GM19035 (cell line): Measurements from ENCODE around the gene LTBR.

Experiments
- ATAC-seq: cut with Tn5 transposase; IDR thresholded peaks from one replicate; pipeline ENCODE4 v1.9.1; 2021; ENCODE audit not compliant: unreplicated experiment

Gene LTBR

DNA sequence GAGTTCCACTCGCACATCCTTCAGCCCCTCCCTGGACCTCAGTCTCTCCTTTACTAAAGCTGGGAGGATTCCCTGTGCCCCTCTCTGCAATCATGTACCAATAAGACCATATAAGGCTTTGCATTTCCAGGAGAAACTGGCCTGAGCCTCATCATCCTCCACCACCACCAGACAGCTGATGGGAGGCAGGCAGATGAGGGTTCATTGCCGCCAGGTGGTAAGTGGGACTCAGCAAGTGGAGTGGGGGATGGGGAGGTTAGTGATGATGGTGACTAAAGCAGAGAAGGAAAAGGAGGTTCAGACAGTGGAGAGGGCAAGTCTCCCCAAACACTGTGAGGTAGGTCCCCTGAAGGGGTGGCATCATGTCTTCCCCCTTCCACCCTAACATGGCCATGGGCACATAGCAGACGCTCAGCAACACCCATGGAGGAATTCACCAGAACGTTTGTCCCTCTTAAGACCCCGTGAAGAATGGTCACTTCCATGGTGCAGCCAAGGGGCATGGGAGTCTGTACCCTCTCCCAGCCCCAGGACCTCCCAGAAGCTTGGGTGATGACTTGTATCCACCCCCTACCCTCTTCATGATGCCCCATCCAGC is 37.6 kb upstream of the LTBR start:
- no peak for ATAC-seq

DNA sequence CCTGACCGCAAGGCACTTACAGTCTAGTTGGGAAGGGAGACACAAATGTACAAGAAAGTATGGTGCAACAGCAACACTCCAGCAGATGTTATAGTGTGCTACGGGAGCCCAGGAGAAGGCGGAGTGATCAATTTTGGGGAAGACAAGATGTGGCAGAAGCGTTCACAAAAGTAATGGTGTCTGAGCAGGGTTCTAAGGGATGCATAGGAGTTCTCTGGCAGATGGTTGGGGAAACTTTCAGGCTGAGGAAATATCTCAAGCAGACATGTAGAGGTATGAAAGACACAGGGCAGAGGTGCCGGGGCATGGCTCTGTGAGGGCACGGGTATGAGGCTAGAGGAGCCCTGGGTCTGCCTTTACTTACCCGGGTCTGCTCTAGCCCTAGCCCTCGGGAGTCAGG is 37.0 kb upstream of the LTBR start:
- ATAC-seq = no peak

DNA sequence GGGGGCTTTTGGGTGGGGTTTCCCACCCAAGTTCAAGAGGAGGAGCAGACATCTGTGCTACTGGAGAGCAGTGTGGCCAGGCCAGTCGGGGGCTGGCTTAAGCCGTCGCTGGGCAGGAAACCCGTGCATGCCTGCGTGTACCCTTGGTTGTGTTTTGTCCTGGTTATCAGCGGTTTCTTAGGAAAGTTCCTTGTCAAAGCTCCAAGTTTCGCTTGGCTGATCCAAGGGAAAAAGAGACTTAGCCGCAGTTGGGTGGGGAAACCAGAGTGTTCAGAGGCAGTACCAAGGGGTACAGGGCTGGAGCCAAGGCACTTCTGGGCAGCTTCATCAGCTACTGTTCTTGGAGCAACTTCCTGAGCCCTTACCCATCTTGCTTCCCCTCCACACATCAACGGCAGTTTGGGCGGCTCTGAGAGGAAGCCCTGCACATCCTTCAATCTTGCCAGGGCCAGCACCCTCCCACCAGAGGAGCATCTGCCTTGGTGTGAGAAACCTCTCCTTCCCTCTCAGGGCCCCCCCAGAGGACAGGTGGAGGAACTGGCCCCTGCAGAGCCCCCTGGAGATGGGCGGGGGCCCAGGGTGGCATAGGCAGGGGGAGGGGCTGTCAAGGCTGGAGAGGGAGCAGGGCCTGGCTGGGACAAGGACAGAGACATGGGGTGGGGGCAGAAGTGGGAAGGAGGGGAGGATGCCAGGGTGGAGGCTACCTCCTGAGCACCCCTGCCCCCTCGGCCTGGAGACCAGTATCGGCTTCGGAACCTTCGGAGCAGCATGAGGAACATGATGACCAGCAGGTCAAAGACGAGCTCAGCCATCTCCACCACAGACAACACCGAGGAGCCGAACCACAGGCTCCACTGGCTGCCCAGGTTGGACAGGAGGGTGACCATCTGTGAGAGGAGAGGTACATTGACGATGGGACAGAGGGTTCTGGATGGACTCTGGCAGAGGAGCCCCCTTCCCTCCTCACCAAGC is 36.3 kb upstream of the LTBR start:
- no peak for ATAC-seq

DNA sequence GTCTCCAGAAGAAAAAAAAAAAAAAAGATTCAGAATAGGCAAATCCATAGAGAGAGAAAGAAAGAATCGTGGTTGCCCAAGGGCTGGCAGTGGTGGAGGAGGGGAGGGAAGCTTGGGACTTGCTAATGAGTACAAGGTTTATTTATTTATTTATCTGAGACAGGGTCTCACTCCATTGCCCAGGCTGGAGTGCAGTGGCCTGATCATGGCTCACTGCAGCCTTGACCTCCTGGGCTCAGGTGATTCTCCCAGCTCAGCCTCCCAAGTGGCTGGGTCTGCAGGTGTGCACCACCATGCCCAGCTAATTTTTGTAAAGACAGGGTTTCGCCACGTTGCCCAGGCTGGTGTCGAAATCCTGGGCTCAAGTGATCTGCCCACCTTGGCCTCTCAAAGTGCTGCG is 32.3 kb upstream of the LTBR start:
- ATAC-seq = no peak

DNA sequence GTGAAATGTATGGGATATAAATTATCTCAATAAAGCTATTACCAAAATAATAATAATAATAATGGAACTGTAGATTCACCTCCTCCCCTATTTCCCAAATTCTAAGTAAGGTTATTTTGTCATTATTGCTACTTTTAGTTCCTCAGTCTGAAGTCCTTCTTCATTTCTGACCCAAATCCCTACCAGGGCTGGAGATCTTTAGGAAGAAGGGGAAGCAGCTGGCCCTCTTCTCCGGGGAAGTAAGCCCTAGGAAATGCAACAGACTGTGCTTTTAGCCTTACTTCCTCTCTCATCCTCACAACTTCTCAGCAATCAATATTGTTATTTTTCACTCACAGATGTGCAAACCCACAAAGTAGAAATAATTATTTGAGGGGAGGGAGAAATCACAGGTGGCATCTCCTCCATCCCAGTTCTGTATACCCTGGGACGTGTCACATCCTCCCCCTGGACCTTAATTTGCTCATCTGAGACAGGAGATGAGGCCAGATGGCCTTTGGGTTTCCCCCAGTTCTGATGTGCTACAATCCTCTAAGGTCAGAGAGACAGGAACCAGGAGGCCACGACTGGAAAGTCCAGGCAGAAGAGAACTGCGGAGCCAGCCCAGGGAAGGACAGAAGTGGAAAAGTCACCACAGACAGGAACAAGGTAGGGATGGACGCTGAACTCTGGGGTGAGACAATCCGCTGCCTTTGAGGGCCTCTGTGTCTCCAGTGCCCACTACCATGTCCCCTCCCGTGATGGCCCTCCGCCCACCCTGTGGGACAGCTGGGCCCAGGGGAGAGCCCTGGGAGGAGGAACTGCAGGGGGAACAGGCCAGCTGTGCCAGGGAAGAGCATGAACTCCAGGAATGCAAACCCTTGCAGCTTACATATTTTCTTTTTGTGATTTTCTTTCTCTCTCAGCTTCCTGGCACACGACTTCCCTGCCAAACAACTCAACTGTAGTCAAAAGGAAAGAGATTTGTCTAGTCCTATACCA is 31.5 kb upstream of the LTBR start:
- ATAC-seq = no peak

DNA sequence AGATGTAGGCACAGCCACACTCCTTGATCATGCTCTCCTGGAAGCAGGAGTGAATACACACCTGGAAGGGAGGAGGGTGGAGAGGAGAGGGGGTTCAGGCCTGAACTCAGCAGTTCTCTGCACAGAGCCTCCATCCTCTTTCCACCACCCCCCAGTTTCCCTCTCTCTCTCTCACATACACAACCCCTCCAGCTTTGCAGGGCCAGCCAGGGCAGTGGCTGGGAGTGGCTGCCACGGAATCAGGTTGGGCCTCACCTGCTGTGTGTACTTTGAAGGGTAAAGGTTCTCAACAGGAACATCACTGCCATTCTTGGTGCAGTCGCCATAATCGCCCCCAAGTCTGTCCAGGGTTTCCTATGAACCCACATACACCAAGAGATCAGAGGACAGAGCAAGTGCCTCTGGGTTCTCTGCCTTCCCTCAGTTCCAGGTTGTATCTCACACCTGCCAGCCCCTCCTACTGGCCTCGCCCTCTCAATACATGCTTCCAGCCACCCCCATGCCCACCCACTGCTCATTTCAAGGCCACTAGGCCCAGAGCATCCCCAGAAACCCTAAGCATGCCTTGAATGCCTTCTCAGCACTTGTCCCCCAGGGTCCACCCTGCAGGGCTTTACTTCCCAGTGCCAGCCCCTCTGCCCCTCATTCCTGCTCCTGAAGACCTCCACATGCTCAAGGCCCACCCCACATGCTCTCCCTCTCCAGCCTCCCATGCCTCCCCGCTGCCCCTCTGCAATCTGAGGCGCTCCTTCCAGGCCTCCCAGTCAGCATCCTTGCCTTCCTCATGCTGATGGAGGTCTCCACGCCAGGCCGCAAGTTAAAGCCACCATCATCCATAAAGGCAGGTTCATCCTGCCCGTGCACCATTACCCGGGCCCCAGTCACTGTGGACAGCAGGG is 29.2 kb upstream of the LTBR start:
- no peak for ATAC-seq

DNA sequence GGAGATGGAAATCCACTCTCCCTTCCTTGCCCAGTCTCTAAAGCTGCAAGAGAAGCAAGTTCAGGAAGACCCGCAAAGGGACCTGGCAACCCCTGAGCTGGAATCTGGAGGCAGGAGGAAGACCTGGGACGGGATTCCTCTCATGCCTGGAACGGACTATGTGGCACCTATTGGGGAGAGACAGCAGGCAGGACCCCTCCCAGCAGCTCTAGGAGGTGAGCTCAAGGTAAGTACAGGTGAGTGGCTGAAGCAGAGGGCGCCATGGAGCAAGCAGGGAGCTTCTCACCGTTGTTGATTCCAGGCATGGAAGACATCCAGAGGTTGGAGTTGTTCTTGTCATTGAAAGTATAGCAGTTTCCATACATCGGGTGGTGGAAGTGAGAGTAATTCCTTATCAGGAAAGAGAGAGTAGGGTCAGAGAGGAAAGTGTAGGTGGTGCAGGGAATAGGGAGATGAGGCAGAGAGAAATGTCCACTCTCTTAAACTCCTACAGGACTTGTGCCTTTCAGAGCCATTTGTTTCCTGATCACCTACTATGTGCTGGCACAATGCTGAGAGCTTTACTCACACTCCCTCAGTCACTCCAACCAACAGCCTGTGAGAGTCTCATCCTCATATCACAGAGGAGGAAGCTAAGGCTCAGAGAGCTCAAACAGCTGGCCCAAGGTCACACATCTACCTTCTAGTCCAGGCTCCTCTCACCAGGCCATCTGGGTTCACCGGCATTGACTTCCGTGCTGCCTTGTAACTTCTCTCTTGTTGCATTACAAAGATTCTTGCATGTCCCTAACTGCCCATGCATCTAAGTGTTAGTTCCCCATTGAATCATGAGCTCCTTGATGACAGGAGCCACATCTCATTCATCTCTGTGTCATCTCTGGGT is 28.2 kb upstream of the LTBR start:
- ATAC-seq = no peak

DNA sequence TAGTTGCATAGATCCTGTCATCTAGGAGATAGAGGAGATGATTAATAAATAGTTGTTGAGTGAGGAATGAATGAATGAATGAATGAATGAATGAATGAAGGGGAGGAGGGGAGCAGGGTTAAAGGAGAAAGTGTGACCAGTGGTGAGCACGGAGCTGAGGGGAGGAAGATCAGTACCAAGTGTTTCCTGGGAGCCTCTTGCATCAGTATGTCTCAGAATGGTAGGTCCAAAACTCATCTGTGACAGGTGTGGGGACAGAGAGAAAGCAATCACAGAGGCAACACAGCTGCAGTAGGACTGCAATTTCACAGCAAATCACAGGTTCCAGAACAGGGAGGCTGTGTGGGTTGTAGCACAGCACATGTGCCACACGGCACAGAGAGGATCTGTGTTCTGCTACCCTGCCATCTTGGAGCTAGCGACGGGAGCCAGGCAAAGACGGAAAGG is 27.6 kb upstream of the LTBR start:
- ATAC-seq = no peak

DNA sequence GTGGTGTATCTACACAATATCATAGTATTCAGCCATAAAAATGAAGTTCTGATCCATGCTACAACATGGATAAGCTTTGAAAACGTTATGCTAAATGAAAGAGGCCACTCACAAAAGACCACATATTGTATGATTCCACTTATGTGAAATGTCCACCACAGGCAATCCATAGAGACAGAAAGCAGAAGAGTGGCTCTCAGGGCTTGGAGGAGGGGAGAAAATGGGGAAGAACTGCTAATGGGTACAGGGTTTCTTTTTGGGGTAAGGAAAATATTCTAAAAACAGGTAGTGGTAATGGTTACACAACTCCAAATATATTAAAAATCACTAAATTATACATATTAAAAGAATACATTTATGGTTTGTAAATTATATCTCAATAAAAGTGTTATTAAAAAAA is 25.1 kb upstream of the LTBR start:
- ATAC-seq = no peak

DNA sequence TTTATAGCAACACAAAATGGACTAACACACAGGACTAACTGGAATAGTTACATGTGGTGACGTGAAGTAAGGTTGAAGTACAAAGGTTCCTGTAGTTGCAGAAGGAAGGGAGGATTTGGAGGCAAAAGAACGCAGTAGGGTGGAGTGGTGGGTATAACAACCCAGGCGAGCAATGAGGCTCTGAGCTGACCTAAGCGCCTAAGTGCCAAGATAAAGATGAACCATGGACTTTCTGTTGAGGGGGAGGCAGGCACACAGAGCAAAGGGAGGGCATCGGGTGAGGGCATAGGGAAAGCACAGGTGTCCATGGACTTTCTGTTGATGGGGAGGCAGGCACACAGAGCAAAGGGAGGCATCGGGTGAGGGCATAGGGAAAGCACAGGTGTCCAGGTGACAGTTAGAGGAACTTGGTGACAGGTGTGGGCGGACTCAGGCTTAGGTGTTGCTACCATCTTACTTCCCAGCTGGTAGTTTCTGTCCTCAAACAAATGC is 23.8 kb upstream of the LTBR start:
- no peak for ATAC-seq

DNA sequence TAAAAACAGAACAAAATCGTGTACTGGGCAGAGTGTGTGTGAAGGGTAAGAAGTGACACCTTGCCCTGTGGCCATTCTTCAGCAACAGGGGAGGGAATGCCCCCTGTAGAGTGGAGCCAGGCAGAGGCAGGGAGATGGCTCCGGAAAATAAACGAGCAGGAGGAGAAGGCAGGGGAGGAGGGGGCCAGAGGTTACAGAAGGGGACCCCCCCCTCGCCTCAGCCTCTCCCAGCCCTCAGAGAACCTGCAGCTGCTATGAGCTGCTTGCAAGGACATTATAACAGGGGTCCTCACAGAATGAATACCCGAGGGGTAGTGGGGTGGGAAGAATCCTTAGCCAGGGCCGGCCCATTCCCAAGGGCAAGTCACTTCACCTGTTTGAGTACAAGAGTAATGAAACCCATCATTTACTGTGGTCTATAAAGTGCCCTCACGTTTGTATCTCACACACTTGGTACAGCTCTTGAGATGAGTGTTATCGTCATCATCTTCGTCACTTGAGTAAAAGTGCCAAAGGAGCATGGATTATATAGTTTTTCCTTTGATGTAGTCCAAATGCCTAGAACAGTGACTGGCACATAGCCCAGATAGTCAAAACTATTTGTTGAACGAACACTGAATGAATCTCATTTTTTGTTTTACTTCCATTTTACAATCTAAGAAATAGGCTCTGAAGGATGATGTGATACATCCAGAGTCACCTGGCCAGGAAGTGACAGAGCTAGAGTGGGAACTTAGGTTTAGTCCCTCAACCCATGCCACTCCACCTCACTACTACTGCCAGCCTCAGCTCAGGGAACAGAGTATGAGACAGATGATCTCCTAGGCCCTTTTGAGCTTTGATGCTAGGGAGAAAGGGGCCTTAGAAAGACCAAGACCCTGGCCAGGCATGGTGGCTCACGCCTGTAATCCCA is 23.1 kb upstream of the LTBR start:
- no peak for ATAC-seq

DNA sequence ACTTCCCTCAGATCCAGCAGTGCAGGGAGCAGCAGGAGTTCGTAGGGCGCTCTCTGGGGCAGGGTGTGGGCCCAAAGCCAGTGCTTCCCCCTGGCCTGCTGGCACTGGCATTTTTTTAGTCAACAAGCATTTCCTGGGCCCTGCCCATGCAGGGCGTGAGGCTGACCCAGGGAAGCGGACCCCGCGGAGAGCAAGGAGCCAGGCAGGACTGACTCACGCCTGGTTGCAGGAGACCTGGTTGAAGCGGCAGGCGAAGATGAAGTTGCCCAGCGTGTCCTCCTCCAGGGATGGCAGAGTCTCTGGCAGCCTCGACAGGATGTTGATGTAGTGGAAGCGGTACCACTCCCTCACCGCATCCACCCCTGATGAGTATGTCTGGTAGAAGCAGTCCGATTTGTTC is 22.1 kb upstream of the LTBR start:
- no peak for ATAC-seq

DNA sequence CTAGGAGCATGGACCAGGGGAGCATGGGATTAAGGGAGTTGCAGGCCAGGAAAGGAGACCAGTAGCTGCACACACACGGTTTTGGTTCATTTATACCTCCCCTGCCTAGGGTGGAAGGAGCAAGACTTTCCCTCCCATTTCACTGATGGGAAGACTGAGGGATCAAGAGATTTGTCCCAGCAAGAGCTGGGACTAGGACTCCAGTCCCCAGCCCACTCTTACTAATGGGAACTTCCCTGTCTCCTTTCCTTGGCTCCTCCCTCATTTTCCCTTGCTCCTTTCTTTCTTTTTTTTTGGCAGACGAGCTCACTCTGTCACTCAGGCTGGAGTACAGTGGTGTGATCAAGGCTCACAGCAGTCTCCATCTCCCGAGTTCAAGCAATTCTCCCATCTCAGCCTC is 21.6 kb upstream of the LTBR start:
- no peak for ATAC-seq

DNA sequence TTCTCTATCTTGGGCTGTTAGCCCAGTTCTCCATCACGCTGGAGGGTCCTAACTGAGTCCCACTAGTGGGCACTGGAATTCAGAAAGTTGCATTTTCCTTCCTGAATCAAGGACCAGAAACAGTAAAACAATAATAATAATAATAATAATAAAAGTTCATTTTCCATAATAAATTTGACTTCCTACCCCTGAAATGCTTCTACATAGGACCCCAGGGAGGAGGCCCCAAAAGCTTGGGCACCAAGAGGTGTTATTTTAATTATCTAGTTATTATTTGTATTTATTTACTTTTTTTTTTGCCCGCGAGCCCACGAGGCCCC is 21.0 kb upstream of the LTBR start:
- no peak for ATAC-seq

DNA sequence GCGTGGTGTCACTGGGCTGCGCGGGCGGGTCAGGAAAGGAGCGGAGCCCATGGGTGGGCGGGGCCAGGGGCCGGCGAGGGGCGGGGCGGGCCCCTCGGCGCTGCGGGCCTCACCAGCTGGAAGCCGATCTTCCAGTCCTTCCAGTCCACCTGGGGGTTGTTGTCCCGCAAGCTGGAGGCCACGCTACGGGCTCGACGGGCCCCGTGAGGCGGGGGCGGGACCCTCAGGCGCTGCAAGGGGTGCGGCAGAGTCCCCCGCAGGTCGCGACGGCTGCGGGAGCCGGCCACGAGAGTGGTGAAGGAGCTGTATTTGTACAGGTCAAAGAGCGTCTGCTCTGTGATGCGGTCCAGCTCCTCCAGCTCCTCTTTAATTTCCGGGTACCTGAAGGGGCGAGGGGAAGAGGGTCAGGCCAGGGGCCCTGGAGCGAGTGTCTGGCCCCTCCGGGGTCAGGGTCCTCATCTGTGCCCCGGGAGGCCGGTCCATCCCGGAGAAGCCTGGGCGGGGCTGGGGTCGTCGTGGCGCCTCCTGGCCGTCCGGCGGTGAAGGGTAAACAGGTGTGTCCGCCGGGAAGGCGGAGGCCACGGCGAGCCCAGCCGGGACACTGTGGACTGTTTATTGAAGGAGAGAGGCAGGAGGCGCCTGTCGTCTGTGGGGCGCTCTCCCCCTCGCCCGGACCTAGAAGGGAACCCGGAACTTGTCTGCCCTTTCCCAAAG is 20.5 kb upstream of the LTBR start:
- no peak for ATAC-seq

DNA sequence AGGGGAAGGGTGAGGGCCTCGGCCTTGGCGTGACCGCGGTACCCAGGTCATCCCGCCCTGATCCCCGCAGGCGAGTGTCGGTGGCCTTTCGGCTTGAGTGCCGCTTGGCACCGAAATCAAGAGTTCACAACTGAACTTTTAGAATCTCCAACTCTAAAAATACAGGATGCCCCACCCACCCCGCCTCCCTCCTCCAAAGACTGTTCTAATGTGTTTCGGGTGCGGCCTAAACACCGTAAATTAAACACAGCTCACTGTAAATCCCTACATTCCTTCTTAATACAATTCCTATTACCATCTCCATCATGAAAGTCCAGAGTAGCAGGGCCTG is 20.0 kb upstream of the LTBR start:
- no peak for ATAC-seq

DNA sequence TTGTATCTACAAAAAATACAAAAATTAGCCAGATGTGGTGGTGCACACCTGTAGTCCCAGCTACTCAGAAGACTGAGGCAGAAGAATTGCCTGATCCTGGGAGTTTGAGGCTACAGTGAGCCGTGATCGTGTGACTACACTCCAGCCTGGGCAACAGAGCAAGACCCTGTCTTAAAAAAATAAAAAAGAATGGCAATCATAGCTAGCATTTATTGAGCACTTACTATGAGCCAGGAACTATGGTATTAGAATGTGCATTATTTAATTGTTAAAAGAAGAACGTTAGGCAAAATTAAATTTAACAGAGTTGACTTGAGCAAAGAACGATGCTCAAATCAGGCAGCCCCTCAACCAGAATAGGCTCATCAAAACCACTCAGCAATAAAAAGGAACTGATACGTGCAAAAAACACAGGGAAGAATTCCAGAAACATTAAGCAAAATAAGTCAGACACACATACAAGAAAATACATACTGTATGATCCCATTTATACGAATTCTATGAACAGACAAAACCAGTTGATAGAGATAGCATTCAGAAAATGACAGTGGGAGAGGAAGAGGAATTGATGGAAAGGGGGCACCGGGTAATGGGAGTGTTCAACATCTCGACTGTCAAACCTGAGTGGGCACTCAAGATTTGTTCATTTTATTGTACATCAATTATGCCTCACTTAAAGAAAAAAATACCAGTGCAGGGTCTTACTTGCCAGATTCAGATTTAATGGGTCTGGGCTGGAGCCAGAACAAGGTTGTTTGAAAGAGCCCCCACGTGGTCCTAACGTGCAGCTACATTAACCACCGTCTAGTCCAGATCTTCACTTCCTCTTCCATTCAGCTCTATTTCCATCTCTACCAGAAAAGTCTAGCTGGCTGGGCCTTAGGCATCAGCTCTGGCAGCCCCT is 16.6 kb upstream of the LTBR start:
- no peak for ATAC-seq
